ENCODE measurements around the gene DOC2B. TPM values are rescaled to one million over a fixed set of nuclear protein-coding genes. Genes with fewer than 3 reads are reported as not detected.
"Not testable (repeated sequence)": the region's sequence is repeated elsewhere in the genome, so short reads cannot be mapped to it uniquely, and the experiment has no call there.

The DOC2B gene
- total RNA-seq, 2 experiments from 2014 or later = not detected

- H3K27ac Mint-ChIP-seq = no peak overlapping the region
- no peak overlapping the region for H3K4me3 Mint-ChIP-seq
- DNase-seq (peak; percentile 21), ATAC-seq (ENCODE audit: low read depth) (no peak)
- H3K9me3 Mint-ChIP-seq = no peaks in the 10 kb centered on the region
- no peaks in the 10 kb centered on the region for H3K36me3 Mint-ChIP-seq
- POLR2A ChIA-PET = no interaction called here
- H3K27me3 Mint-ChIP-seq = no peaks in the 10 kb centered on the region
- H3K4me1 Mint-ChIP-seq = peaks cover 2% of the 10 kb centered on the region
These were observed 34.3 kb downstream of the DOC2B start for GRCh38 chr17:146983-147761.

- peak; percentile 16 for DNase-seq
- H3K27ac Mint-ChIP-seq = no peak overlapping the region
- H3K4me1 Mint-ChIP-seq = peaks cover 2% of the 10 kb centered on the region
- H3K4me3 Mint-ChIP-seq = no peak overlapping the region
- no peaks in the 10 kb centered on the region for H3K27me3 Mint-ChIP-seq
- H3K9me3 Mint-ChIP-seq = no peaks in the 10 kb centered on the region
- H3K36me3 Mint-ChIP-seq = no peaks in the 10 kb centered on the region
- ATAC-seq (ENCODE audit: low read depth) = no peak
- POLR2A ChIA-PET = no interaction called here
These were observed 34.9 kb downstream of the DOC2B start for GRCh38 chr17:146546-146945.

GRCh38 chr17:145671-146541 lies 35.5 kb downstream of the DOC2B start:
- POLR2A ChIA-PET = no interaction called here
- H3K36me3 Mint-ChIP-seq = no peaks in the 10 kb centered on the region
- no peaks in the 10 kb centered on the region for H3K27me3 Mint-ChIP-seq
- ATAC-seq (ENCODE audit: low read depth) (no peak), DNase-seq (peak; percentile 23)
- no peaks in the 10 kb centered on the region for H3K9me3 Mint-ChIP-seq
- peaks cover 2% of the 10 kb centered on the region for H3K4me1 Mint-ChIP-seq
- no peak overlapping the region for H3K27ac Mint-ChIP-seq
- H3K4me3 Mint-ChIP-seq = no peak overlapping the region

- H3K4me3 Mint-ChIP-seq = no peak overlapping the region
- POLR2A ChIA-PET = no interaction called here
- no peaks in the 10 kb centered on the region for H3K36me3 Mint-ChIP-seq
- H3K27ac Mint-ChIP-seq = no peak overlapping the region
- no peaks in the 10 kb centered on the region for H3K27me3 Mint-ChIP-seq
- no peak for ATAC-seq (ENCODE audit: low read depth)
- H3K9me3 Mint-ChIP-seq = no peaks in the 10 kb centered on the region
- H3K4me1 Mint-ChIP-seq = peaks cover 2% of the 10 kb centered on the region
- DNase-seq = peak; percentile 22
These were observed 36.3 kb downstream of the DOC2B start for GRCh38 chr17:144936-145670.

- H3K27me3 Mint-ChIP-seq = no peaks in the 10 kb centered on the region
- H3K27ac Mint-ChIP-seq = no peak overlapping the region
- peaks cover 2% of the 10 kb centered on the region for H3K4me1 Mint-ChIP-seq
- H3K36me3 Mint-ChIP-seq = no peaks in the 10 kb centered on the region
- DNase-seq = peak; percentile 93
- POLR2A ChIA-PET = no interaction called here
- peak; percentile 84 for ATAC-seq (ENCODE audit: low read depth)
- no peak overlapping the region for H3K4me3 Mint-ChIP-seq
- H3K9me3 Mint-ChIP-seq = no peaks in the 10 kb centered on the region
These were observed 37.6 kb downstream of the DOC2B start for GRCh38 chr17:143785-144281.

GRCh38 chr17:142876-143784 lies 38.3 kb downstream of the DOC2B start:
- H3K4me1 Mint-ChIP-seq = peaks cover 2% of the 10 kb centered on the region
- POLR2A ChIA-PET = no interaction called here

GRCh38 chr17:142102-142661 lies 39.3 kb downstream of the DOC2B start:
- H3K27ac Mint-ChIP-seq = no peak overlapping the region
- H3K36me3 Mint-ChIP-seq = no peaks in the 10 kb centered on the region
- H3K4me3 Mint-ChIP-seq = no peak overlapping the region
- DNase-seq (peak; percentile 27), ATAC-seq (ENCODE audit: low read depth) (no peak)
- H3K4me1 Mint-ChIP-seq = peaks cover 2% of the 10 kb centered on the region
- POLR2A ChIA-PET = no interaction called here
- H3K27me3 Mint-ChIP-seq = no peaks in the 10 kb centered on the region
- no peaks in the 10 kb centered on the region for H3K9me3 Mint-ChIP-seq

More at GRCh38 chr17:142876-143784, 38.3 kb downstream of the DOC2B start:
- DNase-seq (peak; percentile 26), ATAC-seq (ENCODE audit: low read depth) (no peak)
- Mint-ChIP-seq H3K27me3 (no peaks in the 10 kb centered on the region), H3K27ac (no peak overlapping the region), H3K4me3 (no peak overlapping the region), H3K36me3 (no peaks in the 10 kb centered on the region), H3K9me3 (no peaks in the 10 kb centered on the region)

- POLR2A ChIA-PET; H3K27me3 Mint-ChIP-seq; H3K27ac Mint-ChIP-seq; H3K4me3 Mint-ChIP-seq; H3K4me1 Mint-ChIP-seq; H3K36me3 Mint-ChIP-seq; H3K9me3 Mint-ChIP-seq; ATAC-seq (ENCODE audit: low read depth): not testable (repeated sequence)
- DNase-seq = peak; percentile 24
These were observed 41.8 kb downstream of the DOC2B start for GRCh38 chr17:139401-140205.

GRCh38 chr17:137166-137807 lies 44.2 kb downstream of the DOC2B start, which contains the start of gene SCGB1C2:
Gene SCGB1C2 (plus strand): TSS chr17:137569. CDS start chr17:137591, 22 bp downstream.
- H3K9me3 Mint-ChIP-seq; H3K4me1 Mint-ChIP-seq; DNase-seq; ATAC-seq (ENCODE audit: low read depth); H3K27ac Mint-ChIP-seq; POLR2A ChIA-PET; H3K36me3 Mint-ChIP-seq; H3K27me3 Mint-ChIP-seq; H3K4me3 Mint-ChIP-seq: not testable (repeated sequence)

- POLR2A ChIA-PET = not testable (repeated sequence)
These were observed 44.9 kb downstream of the DOC2B start for GRCh38 chr17:136531-136930.

GRCh38 chr17:135895-136294 lies 45.6 kb downstream of the DOC2B start:
- H3K9me3 Mint-ChIP-seq; H3K27me3 Mint-ChIP-seq; H3K4me1 Mint-ChIP-seq; DNase-seq; H3K36me3 Mint-ChIP-seq; H3K4me3 Mint-ChIP-seq; POLR2A ChIA-PET; H3K27ac Mint-ChIP-seq; ATAC-seq (ENCODE audit: low read depth): not testable (repeated sequence)

More at GRCh38 chr17:136531-136930, 44.9 kb downstream of the DOC2B start:
- not testable (repeated sequence) for H3K4me3 Mint-ChIP-seq, H3K9me3 Mint-ChIP-seq, H3K27me3 Mint-ChIP-seq, H3K27ac Mint-ChIP-seq, H3K36me3 Mint-ChIP-seq, H3K4me1 Mint-ChIP-seq
- DNase-seq (peak; percentile 73), ATAC-seq (ENCODE audit: low read depth) (peak; percentile 86)

Measured in activated naive CD8-positive, alpha-beta T cell treated with anti-CD3 and anti-CD28 coated beads, Interleukin-2, amount 10 ng/mL, durations not matched to agents 7 days and 5 days (primary cell).